ENCODE results near the gene APOE. TPM values are rescaled to one million over a fixed set of nuclear protein-coding genes. Genes with fewer than 3 reads are reported as not detected.
A peak's percentile ranks its signal among the peaks of the same experiment; 100 is the strongest.

APOE gene
- total RNA-seq, 2 donors from 2014 or later = 206 to 503 TPM

DNA sequence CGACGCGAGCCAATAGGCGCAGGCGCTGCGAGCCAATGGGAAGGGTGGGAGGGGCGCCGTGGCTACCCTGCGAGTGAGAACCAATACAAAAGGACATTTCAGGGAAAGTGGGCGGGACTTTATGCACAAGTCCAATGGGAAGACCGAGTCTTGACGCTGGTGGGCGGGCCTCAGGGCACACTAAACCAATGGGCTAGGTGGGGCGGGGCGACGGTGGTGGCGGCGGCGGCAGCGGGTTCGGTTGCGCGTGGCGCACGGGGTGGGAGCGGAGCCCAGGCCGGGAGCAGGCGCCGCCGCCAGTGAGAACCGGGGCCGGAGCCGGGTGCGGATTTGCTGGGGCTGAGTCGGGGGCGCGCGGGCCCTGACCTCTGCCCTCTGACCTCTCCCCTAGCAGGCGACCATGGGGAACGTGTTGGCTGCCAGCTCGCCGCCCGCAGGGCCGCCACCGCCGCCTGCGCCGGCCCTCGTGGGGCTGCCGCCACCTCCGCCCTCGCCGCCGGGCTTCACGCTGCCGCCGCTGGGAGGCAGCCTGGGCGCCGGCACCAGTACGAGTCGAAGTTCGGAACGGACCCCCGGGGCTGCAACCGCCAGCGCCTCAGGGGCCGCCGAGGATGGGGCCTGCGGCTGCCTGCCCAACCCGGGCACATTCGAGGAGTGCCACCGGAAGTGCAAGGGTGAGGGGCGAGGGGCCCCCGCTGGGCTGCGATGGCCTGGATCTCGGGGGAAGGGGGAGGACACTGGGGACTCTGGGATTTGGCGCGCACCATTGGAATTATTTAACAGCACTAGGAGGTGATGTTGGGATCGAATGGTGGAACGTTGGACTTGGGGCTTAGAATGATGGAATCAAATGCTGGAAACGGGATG, 14.3 kb upstream of the APOE start, which contains the start of gene TOMM40:
Gene TOMM40, plus strand, starts transcription at position 239 of the 867 bp plus-strand sequence. Its CDS starts 162 bp downstream, at position 401.
- DNase-seq (ENCODE audit: low spot score) = no peak
- H3K9me3 ChIP-seq = no peaks in the 10 kb centered on the region
- intact Hi-C loops (cut with DNase I) = loop anchor here (2.0 kb wide), 1 partner anchor 44 kb away; the partner anchor contains the start of gene NECTIN2
- under 1% methylated on average over 57 of the region's 81 CpGs for WGBS
- peaks cover 16% of the 10 kb centered on the region for H3K4me1 ChIP-seq (replicated peaks)
- H3K27ac ChIP-seq = peak within 1 kb of the TSS; percentile 93
- peaks cover 7 to 11% of the 10 kb centered on the region in 2 donors for H3K36me3 ChIP-seq
- TF ChIP-seq, protein P1, sequence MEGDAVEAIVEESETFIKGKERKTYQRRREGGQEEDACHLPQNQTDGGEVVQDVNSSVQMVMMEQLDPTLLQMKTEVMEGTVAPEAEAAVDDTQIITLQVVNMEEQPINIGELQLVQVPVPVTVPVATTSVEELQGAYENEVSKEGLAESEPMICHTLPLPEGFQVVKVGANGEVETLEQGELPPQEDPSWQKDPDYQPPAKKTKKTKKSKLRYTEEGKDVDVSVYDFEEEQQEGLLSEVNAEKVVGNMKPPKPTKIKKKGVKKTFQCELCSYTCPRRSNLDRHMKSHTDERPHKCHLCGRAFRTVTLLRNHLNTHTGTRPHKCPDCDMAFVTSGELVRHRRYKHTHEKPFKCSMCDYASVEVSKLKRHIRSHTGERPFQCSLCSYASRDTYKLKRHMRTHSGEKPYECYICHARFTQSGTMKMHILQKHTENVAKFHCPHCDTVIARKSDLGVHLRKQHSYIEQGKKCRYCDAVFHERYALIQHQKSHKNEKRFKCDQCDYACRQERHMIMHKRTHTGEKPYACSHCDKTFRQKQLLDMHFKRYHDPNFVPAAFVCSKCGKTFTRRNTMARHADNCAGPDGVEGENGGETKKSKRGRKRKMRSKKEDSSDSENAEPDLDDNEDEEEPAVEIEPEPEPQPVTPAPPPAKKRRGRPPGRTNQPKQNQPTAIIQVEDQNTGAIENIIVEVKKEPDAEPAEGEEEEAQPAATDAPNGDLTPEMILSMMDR (IDR thresholded peaks at IDR 0.05) = peak in 1 of 4 experiments; percentile 12
- peak; percentile 42 for TF ChIP-seq POLR2AphosphoS5 (IDR thresholded peaks at IDR 0.05)
- TF ChIP-seq POLR2A (IDR thresholded peaks at IDR 0.05) = no peak
- H3K27me3 ChIP-seq (replicated peaks; ENCODE audit: insufficient read depth) = no peaks in the 10 kb centered on the region
- H3K4me3 ChIP-seq = peak within 1 kb of the TSS; percentile 88 to 94

DNA sequence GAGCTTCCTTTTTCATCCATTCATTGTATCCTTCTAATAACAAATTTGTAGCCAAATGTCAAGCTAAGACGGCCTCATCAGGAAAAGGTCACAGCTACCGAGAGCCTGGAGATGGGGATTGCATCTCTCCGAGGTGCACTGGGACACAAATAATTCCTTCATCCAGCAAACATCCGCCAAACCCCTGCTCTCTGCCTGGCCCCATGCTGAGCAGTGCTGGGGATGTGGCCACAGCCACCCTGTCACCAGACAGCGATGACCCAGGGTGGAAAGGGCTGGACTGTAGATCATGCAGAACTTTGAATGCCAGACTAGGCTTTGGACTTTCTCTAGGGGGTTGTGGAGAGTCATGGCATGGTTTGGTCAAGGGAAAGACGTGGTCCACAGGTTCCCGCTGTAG, 12.7 kb upstream of the APOE start:
- TF ChIP-seq POLR2AphosphoS5 (IDR thresholded peaks at IDR 0.05) (no peak), POLR2A (IDR thresholded peaks at IDR 0.05) (no peak)
- TF ChIP-seq, protein P1 (IDR thresholded peaks at IDR 0.05) = no peak
- Histone ChIP-seq H3K9me3 (no peaks in the 10 kb centered on the region), H3K36me3 (peaks cover 12 to 14% of the 10 kb centered on the region in 2 donors), H3K27ac (no peak overlapping the region), H3K4me3 (no peak overlapping the region), H3K4me1 (replicated peaks) (peaks cover 16% of the 10 kb centered on the region), H3K27me3 (replicated peaks; ENCODE audit: insufficient read depth) (no peaks in the 10 kb centered on the region)
- 82% methylated on average over 7 of the region's 7 CpGs for WGBS
- no peak for DNase-seq (ENCODE audit: low spot score)
- intact Hi-C loops (cut with DNase I) = no loop called here

DNA sequence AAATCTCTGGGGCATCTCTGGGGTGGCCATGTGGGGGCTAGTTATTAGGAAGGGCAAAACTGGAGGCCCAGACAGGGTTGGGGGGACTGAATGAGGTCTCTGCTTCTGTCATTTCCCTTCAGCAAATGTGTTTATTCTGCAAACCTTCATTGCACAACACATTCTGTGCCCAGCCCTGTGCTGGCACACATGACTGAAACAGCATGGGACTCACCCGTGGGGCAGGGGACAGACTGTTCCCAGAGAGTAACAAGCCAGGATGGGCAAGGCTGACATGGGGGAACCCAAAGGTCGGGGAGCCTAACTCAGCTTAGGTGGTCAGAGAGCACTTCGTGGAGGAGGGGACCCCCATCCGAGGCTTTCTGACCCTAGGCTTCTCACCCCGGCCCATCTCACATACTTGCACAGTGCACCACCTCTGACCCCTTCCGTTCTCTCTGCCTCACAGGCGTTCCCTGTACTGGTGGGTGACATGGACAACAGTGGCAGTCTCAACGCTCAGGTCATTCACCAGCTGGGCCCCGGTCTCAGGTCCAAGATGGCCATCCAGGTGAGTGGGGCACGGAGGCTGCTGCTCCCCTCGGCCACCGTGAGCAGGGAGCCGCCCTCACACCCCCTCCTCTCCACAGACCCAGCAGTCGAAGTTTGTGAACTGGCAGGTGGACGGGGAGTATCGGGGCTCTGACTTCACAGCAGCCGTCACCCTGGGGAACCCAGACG, 12.1 kb upstream of the APOE start:
- H3K36me3 ChIP-seq = peaks cover 12 to 14% of the 10 kb centered on the region in 2 donors
- intact Hi-C loops (cut with DNase I) = no loop called here

DNA sequence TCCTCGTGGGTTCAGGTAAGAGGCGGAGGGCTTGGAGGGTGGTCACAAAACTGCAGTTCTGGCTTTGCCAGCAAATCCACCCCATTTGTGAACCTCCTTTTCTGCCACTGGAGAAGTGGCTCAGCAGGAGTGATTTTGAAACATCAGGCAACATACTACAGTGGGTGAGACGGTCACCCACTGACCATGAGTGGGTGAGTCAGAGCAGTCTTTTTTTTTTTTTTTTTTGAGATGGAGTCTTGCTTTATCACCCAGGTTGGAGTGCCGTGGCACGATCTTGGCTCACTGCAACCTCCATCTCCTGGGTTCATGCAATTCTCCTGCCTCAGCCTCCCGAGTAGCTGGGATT, 11.6 kb upstream of the APOE start:
- Histone ChIP-seq H3K4me3 (no peak overlapping the region), H3K27me3 (replicated peaks; ENCODE audit: insufficient read depth) (no peaks in the 10 kb centered on the region), H3K36me3 (peaks cover 12 to 14% of the 10 kb centered on the region in 2 donors), H3K9me3 (no peaks in the 10 kb centered on the region), H3K27ac (no peak overlapping the region), H3K4me1 (replicated peaks) (peaks cover 16% of the 10 kb centered on the region)
- DNase-seq (ENCODE audit: low spot score) = no peak
- 89% methylated on average over 6 of the region's 6 CpGs for WGBS
- no peak for TF ChIP-seq POLR2AphosphoS5 (IDR thresholded peaks at IDR 0.05)
- TF ChIP-seq, protein P1 (IDR thresholded peaks at IDR 0.05) = no peak
- intact Hi-C loops (cut with DNase I) = no loop called here

More for the DNA sequence above, 12.1 kb upstream of the APOE start:
- no peak for DNase-seq (ENCODE audit: low spot score)
- no peak overlapping the region for H3K27ac ChIP-seq
- TF ChIP-seq, protein P1 (IDR thresholded peaks at IDR 0.05) = no peak
- no peak for TF ChIP-seq POLR2A (IDR thresholded peaks at IDR 0.05)
- TF ChIP-seq POLR2AphosphoS5 (IDR thresholded peaks at IDR 0.05) = no peak
- H3K4me3 ChIP-seq = no peak overlapping the region
- H3K4me1 ChIP-seq (replicated peaks) = peaks cover 16% of the 10 kb centered on the region
- WGBS = 90% methylated on average over 17 of the region's 18 CpGs
- H3K27me3 ChIP-seq (replicated peaks; ENCODE audit: insufficient read depth) = no peaks in the 10 kb centered on the region
- no peaks in the 10 kb centered on the region for H3K9me3 ChIP-seq
